Keratinocyte (primary cell): ENCODE data around the gene IL12RB2.

Source experiments
- EZH2 ChIP-seq: IDR thresholded peaks from one replicate; pipeline ENCODE4 v1.6.1; 2012; ENCODE audit warnings: inconsistent platforms, mild to moderate bottlenecking, low read length, moderate library complexity
- TF ChIP-seq, protein P1 (sequence below), 3 experiments: IDR thresholded peaks in 1 of 3; conservative IDR thresholded peaks in 1 of 3; optimal IDR thresholded peaks in 1 of 3; 2 replicates in 2 of 3; 3 replicates in 1 of 3; pipeline versions ENCODE3 to v1.5.1; 2011; ENCODE audit warnings: low read length in 3 of 3, mild to moderate bottlenecking in 3 of 3, moderate library complexity in 2 of 3, control low read depth in 1 of 3, inconsistent platforms in 1 of 3; ENCODE audit not compliant: insufficient read depth in 2 of 3; ENCODE audit errors: extremely low read depth in 1 of 3

DNA sequence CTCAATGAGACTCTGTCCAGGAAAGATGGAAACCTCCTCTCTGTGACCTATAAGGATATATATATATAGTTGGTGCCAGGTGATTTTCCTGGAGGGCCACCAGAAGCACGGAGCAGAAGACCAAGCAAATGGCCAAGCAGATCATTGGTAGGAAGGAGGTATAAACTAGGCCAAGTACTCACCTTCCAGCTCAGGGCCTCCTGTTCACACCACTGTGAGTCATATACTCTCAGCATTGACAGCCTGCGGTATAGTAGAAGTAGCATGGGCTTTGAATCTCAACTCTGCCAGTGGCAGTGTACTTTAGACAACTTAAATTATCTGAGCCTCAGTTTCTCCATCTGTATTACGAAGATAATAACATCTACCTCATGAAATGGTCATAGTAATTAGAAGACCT is 15.4 kb downstream of the IL12RB2 start:
- TF ChIP-seq, protein P1, sequence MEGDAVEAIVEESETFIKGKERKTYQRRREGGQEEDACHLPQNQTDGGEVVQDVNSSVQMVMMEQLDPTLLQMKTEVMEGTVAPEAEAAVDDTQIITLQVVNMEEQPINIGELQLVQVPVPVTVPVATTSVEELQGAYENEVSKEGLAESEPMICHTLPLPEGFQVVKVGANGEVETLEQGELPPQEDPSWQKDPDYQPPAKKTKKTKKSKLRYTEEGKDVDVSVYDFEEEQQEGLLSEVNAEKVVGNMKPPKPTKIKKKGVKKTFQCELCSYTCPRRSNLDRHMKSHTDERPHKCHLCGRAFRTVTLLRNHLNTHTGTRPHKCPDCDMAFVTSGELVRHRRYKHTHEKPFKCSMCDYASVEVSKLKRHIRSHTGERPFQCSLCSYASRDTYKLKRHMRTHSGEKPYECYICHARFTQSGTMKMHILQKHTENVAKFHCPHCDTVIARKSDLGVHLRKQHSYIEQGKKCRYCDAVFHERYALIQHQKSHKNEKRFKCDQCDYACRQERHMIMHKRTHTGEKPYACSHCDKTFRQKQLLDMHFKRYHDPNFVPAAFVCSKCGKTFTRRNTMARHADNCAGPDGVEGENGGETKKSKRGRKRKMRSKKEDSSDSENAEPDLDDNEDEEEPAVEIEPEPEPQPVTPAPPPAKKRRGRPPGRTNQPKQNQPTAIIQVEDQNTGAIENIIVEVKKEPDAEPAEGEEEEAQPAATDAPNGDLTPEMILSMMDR (optimal IDR thresholded peaks at IDR 0.05 in 1 of 3, IDR thresholded peaks at IDR 0.05 in 1 of 3, conservative IDR thresholded peaks at IDR 0.05 in 1 of 3; ENCODE audit: extremely low read depth in 1 of 3, insufficient read depth in 2 of 3, low read length in 3 of 3): no peak
- no peak for TF ChIP-seq EZH2
